GM20000 (cell line): ENCODE data around the gene VWA3B.

ENCODE experiments used
- DNase-seq: peaks from one replicate; pipeline ENCODE4 v3.0.0; 2012; ENCODE audit warnings: low spot score
- CTCF ChIP-seq: IDR thresholded peaks from 2 replicates; pipeline ENCODE4 v1.5.1; 2012; ENCODE audit warnings: mild to moderate bottlenecking, control low read depth; ENCODE audit errors: extremely low read depth, missing control alignments

The VWA3B gene

GRCh38 chr2:98188351-98189046, 101.5 kb downstream of the VWA3B start:
- DNase-seq: peak; percentile 15
- no peak for TF ChIP-seq CTCF

GRCh38 chr2:98191883-98192282, 104.9 kb downstream of the VWA3B start:
- TF ChIP-seq CTCF: no peak
- DNase-seq: no peak

- no peak for DNase-seq
- no peak for TF ChIP-seq CTCF
Measured at GRCh38 chr2:98201576-98201975, 114.6 kb downstream of the VWA3B start.

- DNase-seq: no peak
Measured at GRCh38 chr2:98205889-98206288, 118.9 kb downstream of the VWA3B start.

GRCh38 chr2:98212092-98213000, 125.4 kb downstream of the VWA3B start:
- TF ChIP-seq CTCF: no peak
- DNase-seq: no peak

More at GRCh38 chr2:98205889-98206288, 118.9 kb downstream of the VWA3B start:
- TF ChIP-seq CTCF: no peak

GRCh38 chr2:98216616-98217015, 129.6 kb downstream of the VWA3B start:
- no peak for DNase-seq
- TF ChIP-seq CTCF: no peak

GRCh38 chr2:98219152-98219551, 132.2 kb downstream of the VWA3B start:
- DNase-seq: no peak
- no peak for TF ChIP-seq CTCF
